ENCODE measurements around the gene CST8.

Gene CST8

DNA sequence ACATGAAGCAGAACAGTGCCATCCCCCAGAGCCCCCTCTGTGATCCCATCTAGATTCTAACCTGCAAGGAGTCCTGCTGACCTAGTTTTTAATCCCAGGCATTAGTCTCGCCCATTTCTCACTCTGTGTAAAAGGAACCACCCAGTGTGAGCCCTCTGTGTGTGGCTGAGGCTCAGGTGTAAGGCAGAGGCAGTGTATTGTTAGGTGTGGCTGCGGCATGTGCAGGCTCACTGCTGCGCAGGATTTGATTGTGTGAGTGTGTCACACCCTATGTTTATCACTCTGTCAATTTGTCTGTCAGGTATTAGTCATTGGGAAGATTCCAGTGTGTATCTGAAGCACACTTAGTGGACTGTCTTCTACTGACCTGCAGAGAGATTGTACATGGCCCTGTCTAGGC lies 13.7 kb upstream of the CST8 start:
- H3K27ac ChIP-seq, result no peak overlapping the region
- TF ChIP-seq, protein P1, sequence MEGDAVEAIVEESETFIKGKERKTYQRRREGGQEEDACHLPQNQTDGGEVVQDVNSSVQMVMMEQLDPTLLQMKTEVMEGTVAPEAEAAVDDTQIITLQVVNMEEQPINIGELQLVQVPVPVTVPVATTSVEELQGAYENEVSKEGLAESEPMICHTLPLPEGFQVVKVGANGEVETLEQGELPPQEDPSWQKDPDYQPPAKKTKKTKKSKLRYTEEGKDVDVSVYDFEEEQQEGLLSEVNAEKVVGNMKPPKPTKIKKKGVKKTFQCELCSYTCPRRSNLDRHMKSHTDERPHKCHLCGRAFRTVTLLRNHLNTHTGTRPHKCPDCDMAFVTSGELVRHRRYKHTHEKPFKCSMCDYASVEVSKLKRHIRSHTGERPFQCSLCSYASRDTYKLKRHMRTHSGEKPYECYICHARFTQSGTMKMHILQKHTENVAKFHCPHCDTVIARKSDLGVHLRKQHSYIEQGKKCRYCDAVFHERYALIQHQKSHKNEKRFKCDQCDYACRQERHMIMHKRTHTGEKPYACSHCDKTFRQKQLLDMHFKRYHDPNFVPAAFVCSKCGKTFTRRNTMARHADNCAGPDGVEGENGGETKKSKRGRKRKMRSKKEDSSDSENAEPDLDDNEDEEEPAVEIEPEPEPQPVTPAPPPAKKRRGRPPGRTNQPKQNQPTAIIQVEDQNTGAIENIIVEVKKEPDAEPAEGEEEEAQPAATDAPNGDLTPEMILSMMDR (conservative IDR thresholded peaks at IDR 0.05), result no peak

DNA sequence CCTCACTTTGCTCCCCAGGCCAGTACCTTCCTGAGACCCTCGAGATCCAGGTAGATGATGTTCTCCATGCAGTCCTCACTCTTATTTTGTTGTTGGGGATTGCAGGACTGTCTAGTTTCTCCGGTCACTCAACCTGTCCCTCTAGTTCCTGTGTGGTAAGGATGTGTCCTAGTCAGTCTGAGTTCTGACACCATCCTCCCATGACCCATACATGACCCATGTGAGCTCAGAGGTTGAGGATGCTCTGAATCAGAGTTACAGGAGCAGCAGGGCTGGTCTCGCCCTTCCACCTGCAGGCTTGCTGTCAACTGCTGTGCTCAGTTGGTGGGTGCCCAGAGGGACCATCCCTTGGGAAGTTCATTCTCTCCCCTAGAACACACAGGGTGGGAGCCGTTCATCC lies 11.9 kb upstream of the CST8 start:
- TF ChIP-seq, protein P1 (conservative IDR thresholded peaks at IDR 0.05), result no peak
- no peak overlapping the region for H3K27ac ChIP-seq

DNA sequence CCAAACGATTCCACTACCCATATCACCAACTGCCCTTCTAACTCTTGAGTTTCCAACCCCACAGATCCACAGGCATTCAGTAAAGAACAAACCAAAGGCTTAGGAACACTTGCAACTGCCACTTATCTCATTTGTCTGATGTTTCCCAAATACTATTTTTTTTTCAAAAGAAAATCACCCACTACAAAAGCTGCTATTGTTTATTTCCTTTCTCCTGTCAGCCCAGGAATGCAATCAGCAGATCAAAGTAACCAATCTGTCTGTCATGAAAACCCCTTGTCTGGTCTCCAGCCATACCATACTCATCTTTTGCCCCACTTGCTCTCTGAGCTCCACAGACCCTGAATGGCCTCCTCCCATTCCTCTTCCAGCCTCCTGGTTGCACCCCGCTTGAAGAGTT lies 8.8 kb upstream of the CST8 start:
- TF ChIP-seq, protein P1 (conservative IDR thresholded peaks at IDR 0.05), result no peak
- no peak overlapping the region for H3K27ac ChIP-seq

DNA sequence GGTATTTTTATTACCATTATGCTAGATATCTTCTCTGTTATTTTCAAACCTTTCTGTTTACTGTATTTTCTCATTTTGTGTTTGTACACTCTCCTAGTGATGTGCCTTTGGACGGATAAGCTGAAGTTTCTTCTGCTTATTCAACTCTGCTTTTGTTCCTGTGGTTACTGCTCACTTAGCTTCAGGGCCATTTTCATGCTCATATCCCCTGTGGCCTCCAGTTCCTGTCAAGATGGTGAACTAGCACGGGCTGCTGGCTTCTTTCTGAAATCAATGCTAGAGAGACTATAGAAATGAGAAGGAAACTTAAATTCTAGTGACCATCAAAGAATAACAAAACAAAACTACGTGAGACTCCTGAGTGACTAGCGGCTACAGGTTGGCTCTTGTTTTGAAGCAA lies 6.8 kb upstream of the CST8 start:
- TF ChIP-seq, protein P1 (conservative IDR thresholded peaks at IDR 0.05), result no peak

DNA sequence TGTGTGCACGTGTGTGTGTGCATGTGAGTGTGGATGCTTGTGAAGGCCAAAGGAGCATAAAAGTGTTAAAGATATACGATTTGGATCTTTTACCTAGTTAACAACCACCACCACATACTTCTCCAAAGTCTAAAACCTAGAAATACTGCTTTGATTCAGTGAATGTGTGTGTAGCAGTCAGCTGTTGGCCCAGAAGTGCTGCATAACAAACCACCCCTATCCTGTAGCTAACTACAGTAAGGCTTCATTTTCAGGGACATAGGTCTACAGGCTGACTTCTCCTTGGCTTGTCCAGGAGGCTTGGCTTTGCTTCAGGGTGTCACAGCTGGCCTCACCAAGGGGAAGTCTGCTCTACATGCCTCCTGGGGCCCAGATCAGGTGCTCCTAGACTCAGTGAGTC lies 2.4 kb upstream of the CST8 start:
- TF ChIP-seq, protein P1 (conservative IDR thresholded peaks at IDR 0.05), result no peak
- no peak overlapping the region for H3K27ac ChIP-seq

More for the DNA sequence above, 6.8 kb upstream of the CST8 start:
- no peak overlapping the region for H3K27ac ChIP-seq

DNA sequence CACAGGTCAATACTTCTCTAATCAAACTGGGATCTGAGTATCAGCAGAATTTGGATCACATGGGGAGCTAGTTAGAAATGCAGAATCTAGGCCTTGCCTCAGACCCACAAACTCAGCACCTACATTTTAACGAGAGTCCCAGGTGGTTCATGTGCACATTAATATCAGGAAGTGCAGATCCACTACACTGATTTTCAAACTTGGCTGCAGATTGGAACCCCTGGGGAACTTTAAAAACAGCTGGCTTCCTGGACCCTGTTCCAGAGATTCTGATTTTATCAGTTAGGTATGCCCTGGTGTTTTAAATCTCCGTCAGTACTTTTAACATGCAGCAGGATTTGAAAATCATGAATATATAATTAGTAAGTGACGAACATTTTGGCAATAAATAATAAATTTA lies 1.9 kb upstream of the CST8 start:
- no peak overlapping the region for H3K27ac ChIP-seq
- TF ChIP-seq, protein P1 (conservative IDR thresholded peaks at IDR 0.05), result no peak

DNA sequence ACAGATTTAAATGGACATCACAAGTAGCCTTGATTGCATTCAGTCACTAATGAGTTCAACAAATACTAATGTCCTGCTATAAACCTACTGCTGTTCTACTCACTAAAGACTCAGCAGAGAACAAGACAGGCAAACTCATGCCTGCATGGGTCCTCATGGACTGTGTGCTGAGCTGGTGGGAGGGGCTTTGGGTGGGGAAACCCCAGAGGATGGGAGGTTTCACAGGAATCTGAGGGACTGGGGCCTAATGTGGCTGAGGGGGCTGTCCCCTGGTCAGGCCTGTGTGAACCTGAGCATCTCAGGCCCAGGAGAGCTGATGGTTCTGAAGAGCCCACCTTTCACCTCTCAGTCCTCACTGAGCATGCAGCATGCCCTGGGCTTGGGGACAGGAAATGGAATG lies 1.4 kb downstream of the CST8 start:
- no peak overlapping the region for H3K27ac ChIP-seq
- TF ChIP-seq, protein P1 (conservative IDR thresholded peaks at IDR 0.05), result no peak

All from VCaP (cell line).